ENCODE measurements around the gene CCSER1.

DNA sequence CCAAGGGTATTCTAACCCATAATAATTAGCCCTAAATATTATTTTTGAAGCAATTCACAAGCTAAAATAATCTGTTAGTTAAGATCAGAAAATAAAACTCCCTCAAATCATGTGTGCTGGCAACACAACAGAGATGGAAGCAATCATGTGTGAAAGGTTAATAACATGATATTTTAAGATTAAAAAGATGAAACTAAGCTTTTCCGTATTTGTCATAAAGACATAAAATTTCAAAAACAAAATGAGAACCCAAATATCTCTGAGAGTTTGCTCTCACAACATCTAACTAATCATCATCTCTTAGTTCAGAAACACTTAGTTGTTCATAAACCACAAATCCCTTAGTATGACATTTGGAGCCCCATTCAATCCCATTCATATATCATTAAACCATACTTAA, 749.1 kb downstream of the CCSER1 start:
- TF ChIP-seq, protein P1, sequence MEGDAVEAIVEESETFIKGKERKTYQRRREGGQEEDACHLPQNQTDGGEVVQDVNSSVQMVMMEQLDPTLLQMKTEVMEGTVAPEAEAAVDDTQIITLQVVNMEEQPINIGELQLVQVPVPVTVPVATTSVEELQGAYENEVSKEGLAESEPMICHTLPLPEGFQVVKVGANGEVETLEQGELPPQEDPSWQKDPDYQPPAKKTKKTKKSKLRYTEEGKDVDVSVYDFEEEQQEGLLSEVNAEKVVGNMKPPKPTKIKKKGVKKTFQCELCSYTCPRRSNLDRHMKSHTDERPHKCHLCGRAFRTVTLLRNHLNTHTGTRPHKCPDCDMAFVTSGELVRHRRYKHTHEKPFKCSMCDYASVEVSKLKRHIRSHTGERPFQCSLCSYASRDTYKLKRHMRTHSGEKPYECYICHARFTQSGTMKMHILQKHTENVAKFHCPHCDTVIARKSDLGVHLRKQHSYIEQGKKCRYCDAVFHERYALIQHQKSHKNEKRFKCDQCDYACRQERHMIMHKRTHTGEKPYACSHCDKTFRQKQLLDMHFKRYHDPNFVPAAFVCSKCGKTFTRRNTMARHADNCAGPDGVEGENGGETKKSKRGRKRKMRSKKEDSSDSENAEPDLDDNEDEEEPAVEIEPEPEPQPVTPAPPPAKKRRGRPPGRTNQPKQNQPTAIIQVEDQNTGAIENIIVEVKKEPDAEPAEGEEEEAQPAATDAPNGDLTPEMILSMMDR (IDR thresholded peaks at IDR 0.05) = no peak
- TF ChIP-seq POLR2A (IDR thresholded peaks at IDR 0.05) = no peak
